B cell (primary cell): ENCODE data around the gene ROBO2.

ENCODE experiments used
- CTCF ChIP-seq: fragments of 200-600 bp; IDR thresholded peaks from one replicate; pipeline ENCODE4 v1.8.0; 2022; ENCODE audit warnings: antibody characterized with exemption, mild to moderate bottlenecking
- EZH2 ChIP-seq: IDR thresholded peaks from 2 replicates; pipeline ENCODE4 v1.6.1; 2012; ENCODE audit warnings: borderline replicate concordance, low read depth, mild to moderate bottlenecking, moderate library complexity, low read length; ENCODE audit not compliant: insufficient read depth, poor library complexity, severe bottlenecking

- TF ChIP-seq CTCF (no peak), EZH2 (no peak)
Observed at GRCh38 chr3:77186319-77186718, 146.4 kb downstream of the ROBO2 start.
